Prostate gland (tissue), 2 donors: ENCODE measurements around the gene HSF5. TPM values are rescaled to one million over a fixed set of nuclear protein-coding genes. Genes with fewer than 3 reads are reported as not detected.
"Not testable (repeated sequence)": the region's sequence is repeated elsewhere in the genome, so short reads cannot be mapped to it uniquely, and the experiment has no call there.

ENCODE experiments used
- DNase-seq: peaks from one replicate; pipeline ENCODE4 v3.0.0-alpha.2; 2019; ENCODE audit warnings: low spot score
- H3K27ac ChIP-seq, 2 donors: fragments of 200-600 bp; sonication (generic); 2 replicates each; pipeline ENCODE4 v1.5.1; 2017 to 2019
- H3K27me3 ChIP-seq: fragments of 200-600 bp; sonication (generic); replicated peaks from 2 replicates; pipeline ENCODE4 v1.5.1; 2019; ENCODE audit not compliant: insufficient read depth
- H3K36me3 ChIP-seq, 2 donors: fragments of 200-600 bp; sonication (generic); 1 replicate in 1 of 2; 2 replicates in 1 of 2; pipeline versions ENCODE4 v1.5.1 to v1.8.1; 2017 to 2019
- H3K4me1 ChIP-seq: fragments of 200-600 bp; sonication (generic); replicated peaks from 2 replicates; pipeline ENCODE4 v1.5.1; 2019
- H3K4me3 ChIP-seq, 2 donors: fragments of 200-600 bp; sonication (generic); 2 replicates each; pipeline ENCODE4 v1.5.1; 2017 to 2019
- H3K9me3 ChIP-seq: fragments of 200-600 bp; sonication (generic); 2 replicates; pipeline ENCODE4 v1.5.1; 2017
- POLR2A ChIP-seq: fragments of 450-650 bp; IDR thresholded peaks from one replicate; pipeline ENCODE4 v1.6.1; 2016; ENCODE audit warnings: antibody characterized with exemption, mild to moderate bottlenecking
- POLR2AphosphoS5 ChIP-seq: sonication (generic); formaldehyde crosslinking; IDR thresholded peaks from one replicate; pipeline ENCODE4 v1.6.1; 2017; ENCODE audit warnings: antibody characterized with exemption
- WGBS: methylation state at CpG from one replicate; pipeline ENCODE4 v1.1.5; 2018; 5-methylcytosine and 5-hydroxymethylcytosine counted together
- intact Hi-C: fragments of 100-400 bp; cut with DNase I; formaldehyde crosslinking; loops from one replicate; pipeline ENCODE4 v1.14.2; 2022
- total RNA-seq, 2 donors: library from RNA; depleted of rRNA; stranded (reverse); fragments of >200 nt; gene quantifications; one replicate each; pipeline ENCODE4 v1.1.0, GENCODE V29; 2016
- TF ChIP-seq, protein P1 (sequence below), 4 experiments: fragments of 200-600 bp in 2 of 4; fragments of 450-650 bp in 2 of 4; sonication (generic) in 2 of 4; IDR thresholded peaks; 1 replicate in 3 of 4; 2 replicates in 1 of 4; pipeline ENCODE4 v1.5.1; 2016 to 2019; ENCODE audit warnings: antibody characterized with exemption in 4 of 4, mild to moderate bottlenecking in 2 of 4, moderate library complexity in 2 of 4

The HSF5 gene
- total RNA-seq, 2 donors from 2014 or later, result 11.5 TPM; not detected in 1

DNA sequence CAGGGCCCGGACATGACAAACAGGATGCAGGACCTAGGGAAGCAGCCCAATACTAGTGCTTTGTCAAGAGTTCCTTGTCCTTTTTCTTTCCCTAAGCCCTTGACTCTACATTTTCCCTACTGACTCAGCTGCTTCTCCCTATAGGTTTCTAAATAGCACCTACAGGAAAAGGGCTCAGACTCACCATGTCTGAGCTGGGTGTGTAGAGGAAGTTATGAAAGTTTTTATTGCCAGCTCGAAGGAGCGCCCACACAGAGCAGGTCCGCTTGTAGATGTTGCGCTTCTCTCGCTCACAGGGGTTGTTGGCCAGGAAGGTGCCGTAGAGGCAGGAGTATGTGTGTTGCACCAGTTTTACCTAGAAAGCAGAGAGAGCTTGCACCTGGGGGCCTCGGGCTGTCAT lies 15.7 kb upstream of the HSF5 start:
- no peak for TF ChIP-seq POLR2AphosphoS5
- TF ChIP-seq POLR2A, result no peak
- TF ChIP-seq, protein P1, sequence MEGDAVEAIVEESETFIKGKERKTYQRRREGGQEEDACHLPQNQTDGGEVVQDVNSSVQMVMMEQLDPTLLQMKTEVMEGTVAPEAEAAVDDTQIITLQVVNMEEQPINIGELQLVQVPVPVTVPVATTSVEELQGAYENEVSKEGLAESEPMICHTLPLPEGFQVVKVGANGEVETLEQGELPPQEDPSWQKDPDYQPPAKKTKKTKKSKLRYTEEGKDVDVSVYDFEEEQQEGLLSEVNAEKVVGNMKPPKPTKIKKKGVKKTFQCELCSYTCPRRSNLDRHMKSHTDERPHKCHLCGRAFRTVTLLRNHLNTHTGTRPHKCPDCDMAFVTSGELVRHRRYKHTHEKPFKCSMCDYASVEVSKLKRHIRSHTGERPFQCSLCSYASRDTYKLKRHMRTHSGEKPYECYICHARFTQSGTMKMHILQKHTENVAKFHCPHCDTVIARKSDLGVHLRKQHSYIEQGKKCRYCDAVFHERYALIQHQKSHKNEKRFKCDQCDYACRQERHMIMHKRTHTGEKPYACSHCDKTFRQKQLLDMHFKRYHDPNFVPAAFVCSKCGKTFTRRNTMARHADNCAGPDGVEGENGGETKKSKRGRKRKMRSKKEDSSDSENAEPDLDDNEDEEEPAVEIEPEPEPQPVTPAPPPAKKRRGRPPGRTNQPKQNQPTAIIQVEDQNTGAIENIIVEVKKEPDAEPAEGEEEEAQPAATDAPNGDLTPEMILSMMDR (IDR thresholded peaks at IDR 0.05), result no peak
- 84% methylated on average over 8 of the region's 8 CpGs for WGBS
- Histone ChIP-seq H3K4me1 (no peaks in the 10 kb centered on the region), H3K27me3 (no peaks in the 10 kb centered on the region), H3K36me3 (peaks cover 19 to 38% of the 10 kb centered on the region in 2 donors), H3K4me3 (no peak overlapping the region), H3K27ac (no peak overlapping the region), H3K9me3 (no peaks in the 10 kb centered on the region)
- intact Hi-C loops, result no loop called here
- no peak for DNase-seq

DNA sequence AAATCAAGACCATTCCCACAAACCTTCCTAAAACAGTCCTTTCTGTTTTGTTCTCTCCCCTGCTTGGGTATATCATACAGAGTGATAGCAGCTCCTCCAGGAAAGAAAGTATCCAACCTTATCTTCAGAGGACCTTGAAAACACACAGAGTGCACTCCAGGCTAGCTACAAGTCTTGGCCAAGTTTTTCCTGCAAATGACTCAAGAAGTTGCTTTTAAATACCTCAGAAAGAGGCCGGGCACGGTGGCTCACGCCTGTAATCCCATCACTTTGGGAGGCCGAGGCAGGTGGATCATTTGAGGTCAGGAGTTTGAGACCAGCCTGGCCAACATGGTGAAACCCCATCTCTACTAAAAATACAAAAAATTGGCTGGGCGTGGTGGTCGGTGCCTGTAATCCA lies 14.9 kb upstream of the HSF5 start:
- intact Hi-C loops, DNase-seq, H3K27ac ChIP-seq, H3K4me3 ChIP-seq, H3K9me3 ChIP-seq, H3K27me3 ChIP-seq, H3K4me1 ChIP-seq: not testable (repeated sequence)
- WGBS, result 94% methylated on average over 6 of the region's 6 CpGs
- peaks cover 13 to 31% of the 10 kb centered on the region in 2 donors for H3K36me3 ChIP-seq

DNA sequence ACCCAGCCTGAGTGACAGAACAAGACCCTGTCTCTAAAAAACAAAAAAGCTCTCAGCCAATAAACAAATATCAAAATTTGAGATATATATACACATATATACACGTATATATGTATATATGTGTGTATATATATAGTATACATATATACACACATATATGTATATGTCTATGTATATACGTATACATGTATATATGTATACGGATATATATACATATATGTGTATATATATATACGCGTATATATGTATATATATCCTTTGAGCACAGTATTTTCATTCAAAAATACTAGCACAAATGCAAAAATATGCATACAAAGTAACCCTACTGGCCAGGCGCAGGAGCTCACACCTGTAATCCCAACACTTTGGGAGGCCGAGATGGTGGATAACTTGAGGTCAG lies 13.2 kb upstream of the HSF5 start:
- H3K27ac ChIP-seq, result no peak overlapping the region
- H3K27me3 ChIP-seq, result no peaks in the 10 kb centered on the region
- H3K4me3 ChIP-seq, result no peak overlapping the region
- DNase-seq, result no peak
- TF ChIP-seq POLR2A, result no peak
- no peak for TF ChIP-seq POLR2AphosphoS5
- TF ChIP-seq, protein P1 (IDR thresholded peaks at IDR 0.05), result no peak
- H3K4me1 ChIP-seq, result no peaks in the 10 kb centered on the region
- WGBS, result 93% methylated on average over 7 of the region's 7 CpGs
- intact Hi-C loops, result no loop called here
- no peaks in the 10 kb centered on the region for H3K9me3 ChIP-seq
- H3K36me3 ChIP-seq, result peaks cover 7 to 21% of the 10 kb centered on the region in 2 donors

DNA sequence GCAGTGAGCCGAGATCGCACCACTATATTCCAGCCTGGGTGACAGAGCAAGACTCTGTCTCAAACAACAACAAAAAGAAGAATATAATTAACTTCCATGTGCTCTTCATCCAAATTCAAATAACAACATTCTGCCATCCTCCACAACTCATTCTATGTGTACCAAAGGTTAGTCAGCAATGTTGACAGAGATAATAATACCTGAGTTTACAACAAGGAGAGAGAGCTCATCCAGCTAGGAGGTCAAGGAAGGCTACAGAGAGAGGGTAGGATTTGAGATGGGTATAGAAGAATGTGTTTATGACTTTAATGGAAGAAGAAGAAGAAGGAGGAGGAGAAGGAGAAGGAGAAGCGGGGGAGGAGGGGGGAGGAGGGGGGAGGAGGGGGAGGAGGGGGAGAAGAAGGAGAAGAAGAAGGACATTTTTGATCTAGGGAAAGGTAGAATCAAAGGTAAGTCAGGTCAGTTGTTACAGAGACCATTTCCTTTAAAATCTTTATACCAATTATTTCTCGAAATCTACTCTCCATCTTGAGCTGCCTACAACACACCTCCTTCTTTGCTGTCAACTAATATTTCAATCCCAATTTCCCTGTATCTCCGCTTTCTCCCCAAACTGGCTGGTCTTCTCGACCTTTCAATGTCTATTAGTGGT lies 10.1 kb upstream of the HSF5 start:
- Histone ChIP-seq H3K36me3 (peaks cover 8 to 12% of the 10 kb centered on the region in 2 donors), H3K4me1 (no peaks in the 10 kb centered on the region), H3K27me3 (no peaks in the 10 kb centered on the region), H3K27ac (no peak overlapping the region), H3K9me3 (no peaks in the 10 kb centered on the region), H3K4me3 (no peak overlapping the region)
- WGBS, result 92% methylated on average over 6 of the region's 6 CpGs
- TF ChIP-seq POLR2AphosphoS5, result no peak
- TF ChIP-seq, protein P1 (IDR thresholded peaks at IDR 0.05), result no peak
- no peak for TF ChIP-seq POLR2A
- intact Hi-C loops, result no loop called here
- DNase-seq, result no peak

DNA sequence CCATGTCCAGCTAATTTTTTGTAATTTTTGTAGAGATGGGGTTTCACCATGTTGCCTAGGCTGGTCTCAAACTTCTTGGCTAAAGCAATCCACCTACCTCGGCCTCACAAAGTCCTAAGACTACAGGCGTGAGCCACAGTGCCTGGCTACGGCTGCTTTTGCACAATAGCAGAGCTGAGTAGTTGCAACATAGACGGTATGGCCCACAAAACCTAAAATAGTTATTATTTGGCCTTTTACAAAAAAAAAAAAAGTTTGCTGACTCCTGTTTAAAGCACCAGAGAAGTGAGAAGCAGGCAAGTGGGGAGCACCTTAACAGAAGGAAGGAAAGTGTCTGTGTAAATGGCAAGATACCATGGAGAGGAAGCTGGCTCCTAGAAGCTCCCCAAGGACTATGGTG lies 5.3 kb upstream of the HSF5 start:
- H3K4me1 ChIP-seq, result no peaks in the 10 kb centered on the region
- peaks cover 13 to 26% of the 10 kb centered on the region in 2 donors for H3K36me3 ChIP-seq
- no peaks in the 10 kb centered on the region for H3K27me3 ChIP-seq
- no peak overlapping the region for H3K4me3 ChIP-seq
- WGBS, result 93% methylated on average over 4 of the region's 4 CpGs
- no peak for TF ChIP-seq POLR2AphosphoS5
- TF ChIP-seq, protein P1 (IDR thresholded peaks at IDR 0.05), result no peak
- no peak for TF ChIP-seq POLR2A
- intact Hi-C loops, result no loop called here
- no peak overlapping the region for H3K27ac ChIP-seq
- H3K9me3 ChIP-seq, result no peaks in the 10 kb centered on the region
- DNase-seq, result no peak
